ENCODE data around the gene LOXL3. TPM values are rescaled to one million over a fixed set of nuclear protein-coding genes. Genes with fewer than 3 reads are reported as not detected.

Gene LOXL3
- total RNA-seq, 6 donors from 2014 or later = 3.6 to 28.3 (median 10.3) TPM

GRCh38 chr2:74522516-74522915, 31.2 kb downstream of the LOXL3 start:
- ATAC-seq (ENCODE audit: low FRiP score in 2 of 2) (no peak), DNase-seq (no peak)
- H3K27me3 ChIP-seq = no peaks in the 10 kb centered on the region

GRCh38 chr2:74516650-74517049, 37.1 kb downstream of the LOXL3 start:
- 70% methylated on average over 13 of the region's 13 CpGs for WGBS, 2 donors
- DNase-seq = no peak
- H3K4me1 ChIP-seq = peaks cover 25 to 31% (median 29%) of the 10 kb centered on the region in 4 donors
- H3K27me3 ChIP-seq = peaks cover 6 to 56% (median 44%) of the 10 kb centered on the region in 4 donors
- peak overlapping the region in 2 of 4 donors; percentile 47 to 49 for H3K4me3 ChIP-seq
- H3K9me3 ChIP-seq = no peaks in the 10 kb centered on the region
- no peak for TF ChIP-seq POLR2AphosphoS5 (IDR thresholded peaks at IDR 0.05)
- no peak for TF ChIP-seq EP300 (IDR thresholded peaks at IDR 0.05)
- no peak for TF ChIP-seq POLR2A (IDR thresholded peaks at IDR 0.05)
- no peak for TF ChIP-seq CTCF (IDR thresholded peaks at IDR 0.05)
- H3K27ac ChIP-seq = no peak overlapping the region
- no peak for ATAC-seq (ENCODE audit: low FRiP score in 2 of 2)
- H3K36me3 ChIP-seq = no peaks in the 10 kb centered on the region

More at GRCh38 chr2:74522516-74522915, 31.2 kb downstream of the LOXL3 start:
- no peak overlapping the region for H3K4me3 ChIP-seq
- H3K27ac ChIP-seq = no peak overlapping the region
- 67 to 79% methylated on average over 3 of the region's 3 CpGs for WGBS, 2 donors
- TF ChIP-seq CTCF (IDR thresholded peaks at IDR 0.05) (no peak), POLR2A (IDR thresholded peaks at IDR 0.05) (no peak), EP300 (IDR thresholded peaks at IDR 0.05) (no peak), POLR2AphosphoS5 (IDR thresholded peaks at IDR 0.05) (no peak)
- H3K36me3 ChIP-seq = peaks cover 15 to 21% (median 19%) of the 10 kb centered on the region in 4 donors
- no peaks in the 10 kb centered on the region for H3K9me3 ChIP-seq
- peaks cover 0 to 2% (median under 1%) of the 10 kb centered on the region in 4 donors for H3K4me1 ChIP-seq

- Histone ChIP-seq H3K36me3 (no peaks in the 10 kb centered on the region), H3K9me3 (no peaks in the 10 kb centered on the region), H3K4me3 (peak overlapping the region in 3 of 4 donors; percentile 36 to 49 (median 47)), H3K4me1 (peaks cover 25 to 31% (median 29%) of the 10 kb centered on the region in 4 donors), H3K27me3 (peaks cover 6 to 60% (median 44%) of the 10 kb centered on the region in 4 donors), H3K27ac (no peak overlapping the region)
- TF ChIP-seq EP300 (IDR thresholded peaks at IDR 0.05) = no peak
- TF ChIP-seq CTCF (IDR thresholded peaks at IDR 0.05) = no peak
- TF ChIP-seq POLR2AphosphoS5 (IDR thresholded peaks at IDR 0.05) = no peak
- no peak for TF ChIP-seq POLR2A (IDR thresholded peaks at IDR 0.05)
- WGBS, 2 donors = 6% methylated on average over 17 to 35 of the region's 72 CpGs
- ATAC-seq (ENCODE audit: low FRiP score in 2 of 2) (peak; percentile 53 to 84), DNase-seq (peak; percentile 58 to 92)
These were observed 37.6 kb downstream of the LOXL3 start for GRCh38 chr2:74515981-74516633.

GRCh38 chr2:74515271-74515980, 38.3 kb downstream of the LOXL3 start:
- Histone ChIP-seq H3K4me1 (peaks cover 25 to 31% (median 29%) of the 10 kb centered on the region in 4 donors), H3K27ac (no peak overlapping the region), H3K9me3 (no peaks in the 10 kb centered on the region), H3K4me3 (peak overlapping the region in 3 of 4 donors; percentile 36 to 49 (median 47)), H3K36me3 (no peaks in the 10 kb centered on the region), H3K27me3 (peaks cover 6 to 62% (median 44%) of the 10 kb centered on the region in 4 donors)
- 7 to 9% methylated on average over 6 to 29 of the region's 60 CpGs for WGBS, 2 donors
- no peak for TF ChIP-seq EP300 (IDR thresholded peaks at IDR 0.05)
- TF ChIP-seq POLR2A (IDR thresholded peaks at IDR 0.05) = no peak
- no peak for TF ChIP-seq CTCF (IDR thresholded peaks at IDR 0.05)
- no peak for TF ChIP-seq POLR2AphosphoS5 (IDR thresholded peaks at IDR 0.05)
- ATAC-seq (ENCODE audit: low FRiP score in 2 of 2) (peak; percentile 9 to 29), DNase-seq (peak in 1 of 2 donors; percentile 89)

Data from upper lobe of left lung (tissue), 6 donors.